LNCaP clone FGC (cell line): ENCODE results near the gene SWSAP1.
"Not testable (repeated sequence)": the region's sequence is repeated elsewhere in the genome, so short reads cannot be mapped to it uniquely, and the experiment has no call there.

Experiments
- DNase-seq: peaks from one replicate; pipeline ENCODE4 v3.0.0-alpha.2; 2011; ENCODE audit warnings: low read depth
- H3K4me3 ChIP-seq: 2 replicates; pipeline ENCODE4 v1.5.1; 2011; ENCODE audit warnings: mild to moderate bottlenecking, low read depth, low read length, control low read depth
- TF ChIP-seq, protein P1 (sequence below): IDR thresholded peaks from 2 replicates; pipeline ENCODE4 v1.5.1; 2012; ENCODE audit warnings: mild to moderate bottlenecking; ENCODE audit not compliant: control insufficient read depth, insufficient read depth; ENCODE audit errors: extremely low read depth

SWSAP1 gene

DNA sequence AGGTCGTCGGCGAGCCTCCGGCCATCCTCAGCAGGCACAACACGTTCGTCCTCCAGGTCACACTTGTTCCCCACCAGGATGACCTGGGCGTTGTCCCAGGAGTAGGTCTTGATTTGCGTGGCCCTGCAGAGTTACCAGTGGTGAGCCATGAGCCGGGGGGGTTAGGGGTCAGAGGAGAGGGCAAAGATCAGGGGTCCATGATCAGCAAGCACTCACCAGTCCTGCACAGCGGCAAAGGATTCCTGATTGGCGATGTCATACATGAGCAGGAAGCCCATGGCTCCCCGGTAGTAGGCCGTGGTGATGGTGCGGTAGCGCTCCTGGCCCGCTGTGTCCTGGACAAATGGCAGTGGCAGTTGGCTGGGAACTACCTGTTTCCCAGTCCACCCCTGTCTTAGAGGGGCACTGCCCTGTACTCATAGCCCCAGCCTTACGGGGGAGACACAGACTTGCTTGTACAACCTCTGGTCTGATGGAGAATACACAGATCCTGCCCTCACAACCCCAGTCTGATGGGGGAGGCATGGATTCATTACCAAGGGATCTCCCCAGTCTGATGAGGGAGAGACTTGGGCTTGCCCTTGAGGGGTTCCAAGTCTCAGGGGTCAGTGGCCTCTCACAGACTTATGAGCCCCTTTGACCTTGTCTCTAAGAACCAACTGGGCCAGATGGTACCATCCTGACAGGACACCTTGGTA, 38.9 kb upstream of the SWSAP1 start:
- no peak for DNase-seq
- TF ChIP-seq, protein P1, sequence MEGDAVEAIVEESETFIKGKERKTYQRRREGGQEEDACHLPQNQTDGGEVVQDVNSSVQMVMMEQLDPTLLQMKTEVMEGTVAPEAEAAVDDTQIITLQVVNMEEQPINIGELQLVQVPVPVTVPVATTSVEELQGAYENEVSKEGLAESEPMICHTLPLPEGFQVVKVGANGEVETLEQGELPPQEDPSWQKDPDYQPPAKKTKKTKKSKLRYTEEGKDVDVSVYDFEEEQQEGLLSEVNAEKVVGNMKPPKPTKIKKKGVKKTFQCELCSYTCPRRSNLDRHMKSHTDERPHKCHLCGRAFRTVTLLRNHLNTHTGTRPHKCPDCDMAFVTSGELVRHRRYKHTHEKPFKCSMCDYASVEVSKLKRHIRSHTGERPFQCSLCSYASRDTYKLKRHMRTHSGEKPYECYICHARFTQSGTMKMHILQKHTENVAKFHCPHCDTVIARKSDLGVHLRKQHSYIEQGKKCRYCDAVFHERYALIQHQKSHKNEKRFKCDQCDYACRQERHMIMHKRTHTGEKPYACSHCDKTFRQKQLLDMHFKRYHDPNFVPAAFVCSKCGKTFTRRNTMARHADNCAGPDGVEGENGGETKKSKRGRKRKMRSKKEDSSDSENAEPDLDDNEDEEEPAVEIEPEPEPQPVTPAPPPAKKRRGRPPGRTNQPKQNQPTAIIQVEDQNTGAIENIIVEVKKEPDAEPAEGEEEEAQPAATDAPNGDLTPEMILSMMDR: no peak
- H3K4me3 ChIP-seq: no peak overlapping the region

DNA sequence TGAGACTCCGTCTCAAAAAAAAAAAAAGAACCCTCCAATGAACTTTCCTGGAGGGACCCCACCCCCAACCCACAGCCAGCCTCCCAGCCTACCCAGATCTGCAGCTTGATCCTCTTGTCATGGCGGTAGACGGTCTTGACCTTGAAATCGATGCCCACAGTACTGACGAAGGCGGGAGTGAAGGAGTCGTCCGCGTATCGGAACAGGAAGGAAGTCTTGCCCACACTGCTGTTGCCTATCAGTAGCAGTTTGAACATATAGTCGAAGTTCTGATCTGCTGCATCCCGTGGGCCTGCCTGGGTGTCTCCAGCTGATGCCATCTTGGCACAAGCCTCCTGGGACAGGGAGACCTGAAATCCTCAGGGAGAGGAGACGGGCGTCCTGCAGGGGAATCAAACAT, 37.4 kb upstream of the SWSAP1 start:
- DNase-seq: no peak
- TF ChIP-seq, protein P1: no peak
- H3K4me3 ChIP-seq: no peak overlapping the region

DNA sequence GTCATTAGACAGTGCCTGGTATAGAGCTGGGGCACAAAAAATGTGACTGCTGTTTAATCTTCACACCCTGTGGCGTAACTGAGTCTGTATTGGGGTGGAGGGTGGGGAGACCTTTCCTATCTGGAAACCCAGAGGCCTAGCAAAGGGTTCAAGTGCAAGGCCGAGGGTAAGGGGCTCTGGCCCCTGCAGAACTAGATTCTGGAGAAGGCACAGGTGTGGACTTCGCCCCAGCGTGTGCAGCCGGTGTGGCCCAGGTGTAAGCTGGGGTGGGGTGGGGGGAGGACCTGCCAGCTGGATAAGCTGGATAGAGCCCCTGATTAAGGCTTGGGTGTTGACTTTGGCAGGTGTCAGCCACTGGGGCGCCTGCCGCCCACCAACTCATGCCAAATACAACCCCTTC, 36.3 kb upstream of the SWSAP1 start:
- TF ChIP-seq, protein P1: no peak
- H3K4me3 ChIP-seq: peak overlapping the region; percentile 79
- DNase-seq: no peak

DNA sequence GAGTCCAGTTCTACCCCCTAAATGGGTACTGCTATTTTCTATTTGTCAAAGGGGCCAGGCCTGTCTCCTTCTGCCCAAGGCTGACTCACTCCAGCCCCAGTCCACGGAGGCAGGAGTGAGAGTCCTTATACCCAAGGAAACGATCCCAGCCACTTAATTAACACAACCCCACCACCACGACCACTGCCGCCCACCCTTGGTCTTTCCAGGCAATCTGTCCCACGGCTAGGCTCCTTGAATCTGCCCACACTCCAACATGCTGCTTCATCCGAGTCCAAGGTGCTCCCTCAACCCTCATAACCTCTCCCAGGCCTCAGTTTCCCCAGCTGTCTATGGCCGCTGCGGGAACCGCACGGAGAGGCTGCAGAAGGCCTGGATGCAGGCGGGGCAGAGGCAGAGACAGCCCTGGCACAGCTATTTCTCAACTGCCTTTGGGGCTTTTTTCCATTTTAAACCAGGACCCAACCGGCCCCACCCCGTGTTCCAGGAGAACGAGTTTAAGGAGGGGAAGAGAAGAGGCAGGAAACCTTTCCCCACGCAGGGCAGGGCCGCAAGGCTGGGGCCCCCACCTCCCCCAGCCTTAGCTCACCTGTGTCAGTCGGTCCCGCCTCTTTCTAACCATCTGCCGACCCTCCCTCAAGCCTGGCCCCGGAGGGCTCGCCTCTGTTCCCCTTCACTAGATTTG, 35.8 kb upstream of the SWSAP1 start:
- TF ChIP-seq, protein P1: no peak
- peak overlapping the region; percentile 79 for H3K4me3 ChIP-seq
- no peak for DNase-seq

DNA sequence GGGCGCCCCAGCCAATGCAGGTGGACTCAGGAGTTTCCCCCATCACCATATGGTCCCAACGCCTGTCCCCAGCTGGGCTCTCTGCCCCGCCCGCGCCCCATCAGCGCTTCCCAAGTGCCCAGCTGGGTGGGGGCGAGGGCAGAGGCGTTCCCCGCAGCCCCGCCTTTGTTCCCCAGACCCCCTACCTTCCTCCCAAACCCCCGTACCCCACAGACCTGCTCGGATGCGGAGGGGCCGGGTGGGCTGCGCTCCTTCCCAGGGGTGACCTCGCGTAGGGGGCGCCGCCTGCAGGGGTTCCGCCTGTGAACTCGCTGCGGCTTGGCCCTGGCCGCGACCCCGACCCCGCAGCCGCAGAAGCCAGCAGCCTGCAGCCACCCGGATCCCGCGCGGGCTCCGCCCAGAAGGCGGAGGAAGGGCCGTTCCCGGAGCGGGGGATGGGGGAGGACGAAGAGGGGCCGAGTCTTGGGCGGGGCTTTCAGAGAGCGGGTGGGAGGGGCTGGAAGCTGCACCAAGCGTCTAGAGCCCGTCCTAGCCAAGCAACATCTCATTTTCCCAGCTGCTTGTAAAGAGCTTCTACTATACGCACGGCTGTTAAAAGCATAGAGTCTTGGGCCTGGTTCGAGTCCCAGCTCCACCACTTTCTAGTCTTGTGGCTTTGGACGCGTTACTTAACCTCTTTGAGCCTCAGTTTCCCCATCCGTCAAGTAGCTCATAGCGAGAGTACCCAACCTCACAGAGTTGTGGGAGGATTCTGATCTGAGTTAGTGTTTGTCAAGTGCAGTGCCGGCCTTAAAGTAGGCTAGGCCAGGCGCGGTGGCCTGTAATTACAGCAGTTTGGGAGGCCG, 35.0 kb upstream of the SWSAP1 start, which contains the start of gene RAB3D:
RAB3D (minus strand) TSS at position 404 of the 845 bp plus-strand sequence. CDS start 2,258 bp downstream, outside the sequence.
- TF ChIP-seq, protein P1: no peak
- DNase-seq: peak; percentile 87
- H3K4me3 ChIP-seq: peak within 1 kb of the TSS; percentile 79

DNA sequence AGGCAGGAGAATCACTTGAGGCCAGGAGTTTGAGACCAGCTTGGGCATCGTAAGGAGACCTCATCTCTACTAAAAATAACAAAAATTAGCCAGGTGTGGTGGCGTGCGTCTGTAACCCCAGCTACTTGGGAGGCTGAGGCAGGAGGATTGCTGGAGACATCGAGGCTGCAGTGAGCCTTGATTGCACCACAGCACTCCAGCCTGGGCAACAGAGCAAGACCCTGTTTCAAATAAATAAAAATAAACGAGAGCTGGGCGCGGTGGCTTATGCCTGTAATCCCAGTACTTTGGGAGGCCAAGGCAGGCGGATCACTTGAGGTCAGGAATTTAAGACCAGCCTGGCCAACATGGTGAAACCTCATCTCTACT, 34.4 kb upstream of the SWSAP1 start:
- DNase-seq: not testable (repeated sequence)
- peak overlapping the region; percentile 79; the same call in 1 of the 2 replicates for H3K4me3 ChIP-seq

DNA sequence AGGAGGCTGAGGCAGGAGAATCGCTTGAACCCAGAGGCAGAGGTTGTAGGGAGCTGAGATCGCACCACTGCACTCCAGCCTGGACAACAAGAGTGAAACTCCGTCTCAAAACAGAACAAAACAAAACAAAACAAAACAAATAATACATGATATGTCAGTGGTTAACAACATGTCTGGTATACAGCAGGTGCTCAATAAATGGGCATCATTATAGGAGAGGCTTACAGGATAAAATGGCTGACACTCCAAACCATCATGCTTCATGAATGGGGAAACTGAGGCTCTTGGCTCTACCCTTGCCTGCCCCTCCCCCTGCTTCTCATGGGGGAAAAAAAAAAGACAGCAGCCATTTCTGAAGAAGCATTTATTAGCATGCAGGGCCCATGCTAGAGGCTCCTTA, 32.0 kb upstream of the SWSAP1 start:
- TF ChIP-seq, protein P1: no peak
- DNase-seq: no peak
- no peak overlapping the region for H3K4me3 ChIP-seq
